Breast epithelium (tissue), 4 donors: Measurements from ENCODE around the gene GRHL3. TPM values are rescaled to one million over a fixed set of nuclear protein-coding genes. Genes with fewer than 3 reads are reported as not detected.

Experiments
- DNase-seq, 2 donors: peaks; one replicate each; pipeline ENCODE4 v3.0.0-alpha.2; 2019; ENCODE audit warnings: low spot score in 2 of 2
- H3K27ac ChIP-seq, 2 donors: fragments of 200-600 bp; sonication (generic) in 1 of 2; one replicate each; pipeline ENCODE4 v1.5.1; 2016 to 2019; ENCODE audit warnings: mild to moderate bottlenecking in 1 of 2
- H3K27me3 ChIP-seq, 2 donors: fragments of 200-600 bp; sonication (generic) in 1 of 2; one replicate each; pipeline versions ENCODE4 v1.5.1 to v1.6.0; 2017 to 2019; ENCODE audit warnings: control low read depth in 1 of 2, mild to moderate bottlenecking in 1 of 2
- H3K36me3 ChIP-seq: fragments of 200-600 bp; one replicate; pipeline ENCODE4 v1.5.1; 2019
- H3K4me1 ChIP-seq, 2 donors: fragments of 200-600 bp; sonication (generic); one replicate each; pipeline ENCODE4 v1.5.1; 2016 to 2019; ENCODE audit warnings: control low read depth in 1 of 2
- H3K4me3 ChIP-seq, 3 donors: fragments of 200-600 bp; sonication (generic); 1 replicate in 2 of 3; 2 replicates in 1 of 3; pipeline ENCODE4 v1.5.1; 2016 to 2019; ENCODE audit warnings: mild to moderate bottlenecking in 3 of 3, moderate library complexity in 2 of 3
- H3K9me3 ChIP-seq, 2 donors: fragments of 200-600 bp; sonication (generic) in 1 of 2; one replicate each; pipeline ENCODE4 v1.5.1; 2016 to 2019; ENCODE audit warnings: control low read depth in 1 of 2
- POLR2A ChIP-seq: fragments of 450-650 bp; IDR thresholded peaks from one replicate; pipeline ENCODE4 v1.6.1; 2016; ENCODE audit warnings: antibody characterized with exemption, mild to moderate bottlenecking, moderate library complexity
- POLR2AphosphoS5 ChIP-seq, 3 donors: sonication (generic); formaldehyde crosslinking; IDR thresholded peaks; one replicate each; pipeline ENCODE4 v1.6.1; 2017; ENCODE audit warnings: antibody characterized with exemption in 3 of 3
- intact Hi-C: fragments of 100-400 bp; cut with DNase I; formaldehyde crosslinking; loops from one replicate; pipeline ENCODE4 v1.15.1; 2023; ENCODE audit warnings: low total_unique reads
- total RNA-seq, 3 donors: library from RNA; depleted of rRNA; stranded (reverse); fragments of >200 nt; gene quantifications; one replicate each; pipeline ENCODE4 v1.1.0, GENCODE V29; 2016
- TF ChIP-seq, protein P1 (sequence below), 3 donors: fragments of 450-650 bp; IDR thresholded peaks; one replicate each; pipeline ENCODE4 v1.5.1; 2016 to 2017; ENCODE audit warnings: antibody characterized with exemption in 3 of 3, mild to moderate bottlenecking in 3 of 3, moderate library complexity in 3 of 3

Gene GRHL3
- total RNA-seq, 3 donors from 2014 or later, result 0.98 to 4.0 TPM; not detected in 1

DNA sequence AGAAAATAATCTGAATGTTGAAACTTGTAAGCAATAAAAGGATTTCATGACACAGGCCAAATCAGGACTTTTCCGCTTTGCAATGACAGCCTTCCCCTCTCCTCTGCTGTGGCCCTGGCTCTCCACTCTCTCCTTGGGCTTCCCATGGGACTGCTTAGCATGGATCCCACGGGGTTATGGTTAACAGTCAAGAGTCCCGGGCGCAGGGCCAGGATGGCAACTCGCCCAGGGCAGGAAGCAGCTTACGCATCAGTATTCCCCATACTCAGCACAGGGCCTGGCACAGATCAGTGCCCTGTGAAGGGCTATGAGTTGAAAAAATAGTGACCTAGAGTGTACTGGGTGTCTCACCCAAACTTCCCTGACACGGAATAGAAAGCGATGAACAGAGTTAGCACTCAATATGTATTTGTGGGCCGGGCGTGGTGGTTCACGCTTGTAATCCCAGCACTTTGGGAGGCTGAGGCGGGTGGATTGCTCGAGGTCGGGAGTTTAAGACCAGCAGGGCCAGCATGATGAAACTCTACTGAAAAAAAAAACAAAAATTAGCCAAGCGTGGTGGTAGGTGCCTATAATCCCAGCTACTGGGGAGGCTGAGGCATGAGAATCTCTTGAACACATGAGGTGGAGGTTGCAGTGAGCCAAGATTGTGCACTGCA is 29.1 kb upstream of the GRHL3 start:
- peak overlapping the region in 1 of 2 donors; percentile 29 for H3K27ac ChIP-seq
- TF ChIP-seq POLR2A, result no peak
- TF ChIP-seq POLR2AphosphoS5 (IDR thresholded peaks at IDR 0.05), result peak; percentile 14 to 54 (median 41)
- TF ChIP-seq, protein P1, sequence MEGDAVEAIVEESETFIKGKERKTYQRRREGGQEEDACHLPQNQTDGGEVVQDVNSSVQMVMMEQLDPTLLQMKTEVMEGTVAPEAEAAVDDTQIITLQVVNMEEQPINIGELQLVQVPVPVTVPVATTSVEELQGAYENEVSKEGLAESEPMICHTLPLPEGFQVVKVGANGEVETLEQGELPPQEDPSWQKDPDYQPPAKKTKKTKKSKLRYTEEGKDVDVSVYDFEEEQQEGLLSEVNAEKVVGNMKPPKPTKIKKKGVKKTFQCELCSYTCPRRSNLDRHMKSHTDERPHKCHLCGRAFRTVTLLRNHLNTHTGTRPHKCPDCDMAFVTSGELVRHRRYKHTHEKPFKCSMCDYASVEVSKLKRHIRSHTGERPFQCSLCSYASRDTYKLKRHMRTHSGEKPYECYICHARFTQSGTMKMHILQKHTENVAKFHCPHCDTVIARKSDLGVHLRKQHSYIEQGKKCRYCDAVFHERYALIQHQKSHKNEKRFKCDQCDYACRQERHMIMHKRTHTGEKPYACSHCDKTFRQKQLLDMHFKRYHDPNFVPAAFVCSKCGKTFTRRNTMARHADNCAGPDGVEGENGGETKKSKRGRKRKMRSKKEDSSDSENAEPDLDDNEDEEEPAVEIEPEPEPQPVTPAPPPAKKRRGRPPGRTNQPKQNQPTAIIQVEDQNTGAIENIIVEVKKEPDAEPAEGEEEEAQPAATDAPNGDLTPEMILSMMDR (IDR thresholded peaks at IDR 0.05), result no peak
- no peak overlapping the region for H3K4me3 ChIP-seq
- peaks cover 0 to 9% of the 10 kb centered on the region in 2 donors for H3K4me1 ChIP-seq
- DNase-seq, result peak; percentile 84 to 90
- H3K36me3 ChIP-seq, result no peaks in the 10 kb centered on the region
- no peaks in the 10 kb centered on the region for H3K9me3 ChIP-seq
- no peaks in the 10 kb centered on the region for H3K27me3 ChIP-seq
- intact Hi-C loops, result no loop called here

DNA sequence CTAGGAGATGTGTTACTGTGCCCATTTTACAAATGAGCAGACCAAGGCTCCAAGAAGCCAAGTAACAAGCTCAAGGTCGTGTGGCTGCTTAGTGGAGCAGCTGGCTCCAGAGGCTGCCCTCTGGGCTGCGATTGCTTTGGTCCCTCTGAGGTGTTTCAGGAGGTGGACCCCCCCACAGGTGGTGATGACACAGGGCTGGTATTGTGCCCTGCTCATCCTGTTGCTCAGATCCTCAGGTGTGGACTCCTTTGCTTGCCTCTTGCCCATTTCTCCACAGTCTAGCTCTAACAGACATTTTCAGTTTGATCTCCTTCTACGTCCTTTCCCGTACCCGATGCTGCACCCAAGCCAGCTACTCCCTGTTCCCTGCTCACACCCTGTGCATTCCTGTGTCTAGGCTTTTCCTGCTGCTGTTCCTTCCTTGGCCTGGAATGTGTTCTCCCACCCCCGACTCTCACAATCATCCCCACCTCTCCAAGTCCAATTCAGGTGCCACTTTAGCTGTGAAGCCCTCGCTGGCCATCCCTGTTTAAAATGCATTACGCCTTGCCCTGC is 28.1 kb upstream of the GRHL3 start:
- intact Hi-C loops, result no loop called here
- peaks cover 0 to 9% of the 10 kb centered on the region in 2 donors for H3K4me1 ChIP-seq
- DNase-seq, result no peak
- no peaks in the 10 kb centered on the region for H3K27me3 ChIP-seq
- H3K9me3 ChIP-seq, result no peaks in the 10 kb centered on the region
- TF ChIP-seq POLR2AphosphoS5 (IDR thresholded peaks at IDR 0.05) (no peak), POLR2A (no peak)
- TF ChIP-seq, protein P1 (IDR thresholded peaks at IDR 0.05), result no peak
- H3K36me3 ChIP-seq, result no peaks in the 10 kb centered on the region
- no peak overlapping the region for H3K27ac ChIP-seq
- H3K4me3 ChIP-seq, result no peak overlapping the region

DNA sequence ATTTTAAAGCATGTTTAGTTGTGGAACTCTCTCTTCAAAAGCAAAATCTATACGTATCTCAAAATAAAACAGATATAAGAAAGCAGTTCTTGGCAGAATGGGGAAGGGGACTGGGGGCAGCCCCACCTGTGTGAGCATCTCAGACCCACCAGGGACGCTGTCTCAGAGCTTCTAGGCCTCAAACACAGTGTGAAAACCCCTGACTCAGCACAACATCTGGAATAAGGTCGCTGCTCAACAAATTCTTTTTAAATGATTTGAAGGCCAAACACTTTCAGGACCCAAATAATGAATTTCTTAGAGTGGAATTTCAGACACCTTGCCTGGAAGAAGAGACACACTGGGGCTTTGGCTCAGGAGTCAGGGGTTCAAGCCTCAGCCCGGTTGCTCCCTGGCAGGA is 27.1 kb upstream of the GRHL3 start:
- H3K27ac ChIP-seq, result no peak overlapping the region
- peaks cover 0 to 9% of the 10 kb centered on the region in 2 donors for H3K4me1 ChIP-seq
- intact Hi-C loops, result no loop called here
- H3K27me3 ChIP-seq, result no peaks in the 10 kb centered on the region
- no peaks in the 10 kb centered on the region for H3K9me3 ChIP-seq
- no peak overlapping the region for H3K4me3 ChIP-seq
- DNase-seq, result no peak
- H3K36me3 ChIP-seq, result no peaks in the 10 kb centered on the region
- TF ChIP-seq, protein P1 (IDR thresholded peaks at IDR 0.05), result no peak
- TF ChIP-seq POLR2AphosphoS5 (IDR thresholded peaks at IDR 0.05) (no peak), POLR2A (no peak)

DNA sequence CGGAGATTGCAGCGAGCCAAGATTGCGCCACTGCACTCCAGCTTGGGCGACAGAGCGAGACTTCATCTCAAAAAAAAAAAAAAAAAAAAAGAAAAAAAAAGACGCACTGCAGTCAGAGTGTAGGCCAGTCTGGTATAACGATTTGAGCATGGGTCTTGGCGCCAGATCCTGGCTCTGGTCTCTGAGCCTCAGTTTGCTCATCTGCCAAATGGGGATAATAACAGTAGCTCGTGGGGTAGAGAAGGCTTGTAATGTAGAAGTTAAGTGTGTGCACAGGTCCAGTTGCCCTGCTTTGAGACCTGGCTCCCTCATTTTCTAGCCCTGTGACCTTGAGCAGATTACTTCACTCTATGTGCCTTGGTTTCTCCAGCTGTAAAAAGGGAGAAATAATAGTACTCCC is 26.3 kb upstream of the GRHL3 start:
- TF ChIP-seq POLR2AphosphoS5 (IDR thresholded peaks at IDR 0.05) (no peak), POLR2A (no peak)
- TF ChIP-seq, protein P1 (IDR thresholded peaks at IDR 0.05), result no peak
- Histone ChIP-seq H3K4me1 (peaks cover 0 to 9% of the 10 kb centered on the region in 2 donors), H3K27ac (no peak overlapping the region), H3K9me3 (no peaks in the 10 kb centered on the region), H3K36me3 (no peaks in the 10 kb centered on the region), H3K27me3 (no peaks in the 10 kb centered on the region), H3K4me3 (no peak overlapping the region)
- intact Hi-C loops, result no loop called here
- no peak for DNase-seq

DNA sequence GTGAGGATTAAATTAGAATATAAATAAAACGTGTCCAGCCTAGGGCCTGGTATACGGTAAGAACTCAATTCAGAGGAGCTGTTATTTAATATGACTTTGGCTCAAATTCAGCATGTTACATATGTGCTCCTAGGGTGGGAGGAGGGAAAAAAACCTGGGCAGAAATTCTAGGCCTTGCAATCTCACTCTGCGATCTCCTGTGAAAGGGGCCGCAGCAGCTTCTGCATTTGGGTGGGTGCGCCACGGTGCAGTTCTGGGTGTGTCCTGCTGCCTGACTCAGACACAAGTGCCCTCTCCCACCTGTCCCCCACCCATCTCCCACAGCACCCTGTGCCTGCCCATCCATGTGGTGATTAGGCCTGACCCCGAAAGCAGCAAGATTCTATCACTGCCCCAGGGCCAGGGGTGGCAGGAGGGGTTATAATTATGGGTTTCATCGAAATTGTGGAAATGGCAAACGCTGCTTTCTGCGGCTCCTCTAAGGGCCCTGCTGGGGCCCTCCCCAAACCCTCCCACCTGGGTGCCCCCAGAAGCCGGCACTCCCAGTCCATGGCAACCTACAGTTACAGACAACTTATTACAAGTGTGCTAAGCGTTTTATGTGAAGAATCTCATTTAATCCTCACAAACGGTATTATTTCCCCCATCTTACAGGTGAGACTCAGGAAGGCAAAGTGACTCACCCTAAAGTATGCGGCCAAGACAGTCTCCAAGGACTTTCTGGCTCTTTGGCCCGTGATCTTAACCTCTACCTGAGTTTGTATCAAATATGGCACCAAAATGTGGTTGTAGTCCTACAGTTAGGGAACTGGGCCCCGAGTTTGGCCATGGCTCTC is 25.5 kb upstream of the GRHL3 start:
- Histone ChIP-seq H3K27me3 (no peaks in the 10 kb centered on the region), H3K9me3 (no peaks in the 10 kb centered on the region), H3K4me1 (peaks cover 0 to 9% of the 10 kb centered on the region in 2 donors), H3K4me3 (no peak overlapping the region), H3K36me3 (no peaks in the 10 kb centered on the region), H3K27ac (peak overlapping the region; percentile 74 to 92)
- intact Hi-C loops, result no loop called here
- DNase-seq, result no peak
- TF ChIP-seq POLR2AphosphoS5 (IDR thresholded peaks at IDR 0.05), result no peak
- TF ChIP-seq, protein P1 (IDR thresholded peaks at IDR 0.05), result no peak
- no peak for TF ChIP-seq POLR2A
